OCI-LY1 (cell line): ENCODE results near the gene LCE3D.
"Not testable (repeated sequence)": the region's sequence is repeated elsewhere in the genome, so short reads cannot be mapped to it uniquely, and the experiment has no call there.

Experiments used
- H2AFZ ChIP-seq: fragments of 200-600 bp; sonication (generic), shearing (Covaris generic); 2 replicates; pipeline ENCODE4 v1.6.0; 2014; ENCODE audit warnings: antibody characterized with exemption, mild to moderate bottlenecking, low read length
- H3F3A ChIP-seq: fragments of 200-600 bp; sonication (generic), shearing (Covaris generic); 2 replicates; pipeline ENCODE4 v1.6.0; 2014; ENCODE audit warnings: mild to moderate bottlenecking, antibody characterized with exemption, low read length, moderate library complexity; ENCODE audit not compliant: insufficient read depth
- H3K27ac ChIP-seq: fragments of 200-600 bp; sonication (generic); 2 replicates; pipeline ENCODE4 v1.5.1; 2014; ENCODE audit warnings: low read length, mixed run types, mild to moderate bottlenecking, low read depth; ENCODE audit not compliant: poor library complexity, severe bottlenecking
- H3K27me3 ChIP-seq: fragments of 200-600 bp; sonication (generic); 2 replicates; pipeline ENCODE4 v1.6.0; 2014; ENCODE audit warnings: antibody characterized with exemption, mild to moderate bottlenecking, low read length, moderate library complexity; ENCODE audit not compliant: insufficient read depth
- H3K36me3 ChIP-seq: fragments of 200-600 bp; sonication (generic); 2 replicates; pipeline ENCODE4 v1.6.1; 2014; ENCODE audit warnings: mild to moderate bottlenecking, antibody characterized with exemption, low read length, moderate library complexity, mixed read lengths; ENCODE audit not compliant: insufficient read depth
- H3K4me1 ChIP-seq: fragments of 200-600 bp; sonication (generic); 2 replicates; pipeline ENCODE4 v1.5.1; 2014; ENCODE audit warnings: mild to moderate bottlenecking, low read length, moderate library complexity; ENCODE audit not compliant: insufficient read depth, severe bottlenecking
- H3K4me2 ChIP-seq: fragments of 200-600 bp; sonication (generic), shearing (Covaris generic); 2 replicates; pipeline ENCODE4 v1.6.1; 2014; ENCODE audit warnings: low read length
- H3K4me3 ChIP-seq: fragments of 200-600 bp; sonication (generic); 2 replicates; pipeline ENCODE4 v1.5.1; 2014; ENCODE audit warnings: low read length, low read depth, mild to moderate bottlenecking, mixed read lengths; ENCODE audit not compliant: poor library complexity, severe bottlenecking
- H3K79me2 ChIP-seq: fragments of 200-600 bp; shearing (Covaris generic); 2 replicates; pipeline ENCODE4 v1.6.1; 2016; ENCODE audit warnings: mixed run types, low read length, mixed read lengths; ENCODE audit not compliant: insufficient read depth
- H3K9ac ChIP-seq: fragments of 200-600 bp; sonication (generic), shearing (Covaris generic); 2 replicates; pipeline ENCODE4 v1.6.1; 2014; ENCODE audit warnings: mild to moderate bottlenecking, low read length, mixed read lengths
- H3K9me2 ChIP-seq: fragments of 200-600 bp; sonication (generic), shearing (Covaris generic); 2 replicates; pipeline ENCODE4 v1.6.1; 2014; ENCODE audit warnings: low read depth, mild to moderate bottlenecking, low read length, mixed read lengths
- H3K9me3 ChIP-seq: fragments of 200-600 bp; shearing (Covaris generic); 2 replicates; pipeline ENCODE4 v1.6.1; 2014; ENCODE audit warnings: low read length, mixed read lengths
- H4K20me1 ChIP-seq: fragments of 200-600 bp; sonication (generic), shearing (Covaris generic); 2 replicates; pipeline ENCODE4 v1.6.0; 2016; ENCODE audit warnings: mild to moderate bottlenecking, low read length; ENCODE audit not compliant: insufficient read depth
- EZH2 ChIP-seq: fragments of 200-600 bp; sonication (generic), shearing (Covaris generic); IDR thresholded peaks from 2 replicates; pipeline ENCODE4 v1.8.0; 2017; ENCODE audit warnings: borderline replicate concordance, mixed run types, mild to moderate bottlenecking, antibody characterized with exemption, low read length, moderate library complexity, mixed read lengths
- TF ChIP-seq, protein P1 (sequence below): fragments of 200-600 bp; sonication (generic), shearing (Covaris generic); IDR thresholded peaks from 2 replicates; pipeline ENCODE4 v1.5.1; 2017; ENCODE audit warnings: mild to moderate bottlenecking, antibody characterized with exemption, low read length, moderate library complexity, mixed read lengths

LCE3D gene

DNA sequence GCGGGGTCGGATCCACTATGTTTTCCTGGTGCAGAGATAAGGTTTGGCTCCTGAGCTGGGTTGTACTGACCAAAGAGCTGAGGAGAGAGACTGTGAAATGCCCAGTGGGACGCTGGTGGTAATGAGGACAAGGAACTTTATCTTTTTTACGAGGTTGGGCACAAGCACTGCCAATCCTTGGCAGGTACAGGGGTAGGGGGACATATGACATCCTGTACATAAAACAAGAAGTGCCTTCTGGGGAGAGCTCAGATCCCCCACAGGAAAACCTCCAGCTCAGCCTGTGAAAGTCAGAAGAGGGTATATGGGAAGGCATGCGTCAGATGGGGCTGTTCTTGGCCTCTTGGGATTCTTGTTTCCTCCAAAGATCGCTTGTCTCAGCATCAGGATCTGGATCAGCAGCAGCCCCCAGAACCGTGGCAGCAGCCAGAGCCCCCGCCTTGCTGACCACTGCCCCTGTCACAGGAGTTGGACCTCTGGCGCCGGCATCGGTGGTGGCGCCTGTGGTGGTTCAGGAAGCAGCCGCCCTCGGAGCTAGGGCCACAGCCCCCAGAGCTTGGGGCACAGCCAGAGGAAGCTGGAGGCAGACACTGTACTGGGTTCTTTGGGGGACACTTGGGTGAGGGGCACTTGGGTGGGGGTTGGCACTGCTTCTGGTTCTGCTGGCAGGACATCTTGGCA lies 14.6 kb downstream of the LCE3D start:
- Histone ChIP-seq H3K4me2 (no peak overlapping the region), H3K27ac (no peak overlapping the region), H4K20me1 (no peaks in the 10 kb centered on the region), H3K4me1 (no peaks in the 10 kb centered on the region), H3F3A (no peaks in the 10 kb centered on the region), H3K79me2 (no peaks in the 10 kb centered on the region), H3K27me3 (no peaks in the 10 kb centered on the region), H2AFZ (no peak overlapping the region), H3K9me3 (no peaks in the 10 kb centered on the region), H3K9me2 (no peaks in the 10 kb centered on the region), H3K4me3 (no peak overlapping the region), H3K9ac (no peak overlapping the region), H3K36me3 (no peaks in the 10 kb centered on the region)
- TF ChIP-seq EZH2: no peak
- TF ChIP-seq, protein P1, sequence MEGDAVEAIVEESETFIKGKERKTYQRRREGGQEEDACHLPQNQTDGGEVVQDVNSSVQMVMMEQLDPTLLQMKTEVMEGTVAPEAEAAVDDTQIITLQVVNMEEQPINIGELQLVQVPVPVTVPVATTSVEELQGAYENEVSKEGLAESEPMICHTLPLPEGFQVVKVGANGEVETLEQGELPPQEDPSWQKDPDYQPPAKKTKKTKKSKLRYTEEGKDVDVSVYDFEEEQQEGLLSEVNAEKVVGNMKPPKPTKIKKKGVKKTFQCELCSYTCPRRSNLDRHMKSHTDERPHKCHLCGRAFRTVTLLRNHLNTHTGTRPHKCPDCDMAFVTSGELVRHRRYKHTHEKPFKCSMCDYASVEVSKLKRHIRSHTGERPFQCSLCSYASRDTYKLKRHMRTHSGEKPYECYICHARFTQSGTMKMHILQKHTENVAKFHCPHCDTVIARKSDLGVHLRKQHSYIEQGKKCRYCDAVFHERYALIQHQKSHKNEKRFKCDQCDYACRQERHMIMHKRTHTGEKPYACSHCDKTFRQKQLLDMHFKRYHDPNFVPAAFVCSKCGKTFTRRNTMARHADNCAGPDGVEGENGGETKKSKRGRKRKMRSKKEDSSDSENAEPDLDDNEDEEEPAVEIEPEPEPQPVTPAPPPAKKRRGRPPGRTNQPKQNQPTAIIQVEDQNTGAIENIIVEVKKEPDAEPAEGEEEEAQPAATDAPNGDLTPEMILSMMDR: no peak

DNA sequence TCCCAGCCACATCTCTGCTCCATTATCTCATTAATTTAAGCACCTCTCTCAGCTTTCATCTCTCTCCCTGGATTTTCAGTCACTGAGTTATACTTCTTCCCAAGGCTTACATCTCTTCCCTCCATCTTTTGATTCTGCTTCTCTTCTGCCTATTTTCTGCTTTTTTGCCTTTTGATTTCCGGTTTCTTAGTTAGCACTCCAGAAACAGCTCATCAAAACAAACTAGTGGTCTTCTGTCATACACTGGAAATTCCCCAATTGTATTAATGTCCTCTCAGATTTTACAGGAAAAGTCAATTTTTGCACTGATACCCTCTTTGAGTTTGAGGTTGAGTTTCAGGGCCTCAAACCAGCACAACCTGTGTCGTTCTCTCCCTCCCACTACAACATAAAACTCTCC lies 15.2 kb downstream of the LCE3D start:
- Histone ChIP-seq H3K4me2 (no peak overlapping the region), H2AFZ (no peak overlapping the region), H3K27me3 (no peaks in the 10 kb centered on the region), H3F3A (no peaks in the 10 kb centered on the region), H3K27ac (no peak overlapping the region), H3K4me1 (no peaks in the 10 kb centered on the region), H3K4me3 (no peak overlapping the region), H4K20me1 (no peaks in the 10 kb centered on the region), H3K9ac (no peak overlapping the region), H3K9me2 (no peaks in the 10 kb centered on the region), H3K9me3 (no peaks in the 10 kb centered on the region), H3K79me2 (no peaks in the 10 kb centered on the region), H3K36me3 (no peaks in the 10 kb centered on the region)
- TF ChIP-seq, protein P1: no peak
- TF ChIP-seq EZH2: no peak

GRCh38 chr1:152548358-152548757 lies 32.0 kb downstream of the LCE3D start:
- not testable (repeated sequence) for H3K9me2 ChIP-seq, H3K4me1 ChIP-seq, H3K79me2 ChIP-seq, H3K9ac ChIP-seq, H4K20me1 ChIP-seq, H3K4me2 ChIP-seq, H3K9me3 ChIP-seq, H3K36me3 ChIP-seq, H3K27me3 ChIP-seq, H3K4me3 ChIP-seq, H3F3A ChIP-seq, H3K27ac ChIP-seq, H2AFZ ChIP-seq

DNA sequence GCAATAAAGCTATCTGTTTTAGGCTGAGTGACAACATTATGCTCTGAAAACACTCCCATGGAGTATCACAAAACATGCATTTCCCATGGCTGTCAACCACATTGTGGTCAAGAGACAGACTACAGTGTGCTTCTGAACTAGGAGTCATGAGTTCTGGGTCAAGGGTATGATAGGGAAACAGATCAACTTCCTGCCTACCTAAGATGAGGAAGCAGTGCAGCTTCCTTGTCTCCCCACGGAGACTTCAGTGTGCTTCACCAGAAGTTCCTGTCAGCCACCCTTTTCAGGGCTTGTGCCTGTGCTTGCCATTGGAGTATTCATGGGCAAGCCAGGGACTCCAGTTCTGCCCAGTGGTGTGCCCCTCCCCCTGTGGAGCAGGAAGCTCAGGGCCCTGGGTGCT lies 33.6 kb downstream of the LCE3D start:
- Histone ChIP-seq H3K79me2 (no peaks in the 10 kb centered on the region), H3K4me1 (no peaks in the 10 kb centered on the region), H3K36me3 (no peaks in the 10 kb centered on the region), H3K27ac (no peak overlapping the region), H3F3A (no peaks in the 10 kb centered on the region), H3K27me3 (no peaks in the 10 kb centered on the region), H2AFZ (no peak overlapping the region), H3K9me3 (no peaks in the 10 kb centered on the region), H3K9ac (no peak overlapping the region), H4K20me1 (no peaks in the 10 kb centered on the region), H3K9me2 (no peaks in the 10 kb centered on the region), H3K4me2 (no peak overlapping the region), H3K4me3 (no peak overlapping the region)
- TF ChIP-seq, protein P1: no peak
- TF ChIP-seq EZH2: no peak
